Kidney epithelial cell (primary cell): ENCODE measurements around the gene PSMB2. TPM values are rescaled to one million over a fixed set of nuclear protein-coding genes. Genes with fewer than 3 reads are reported as not detected.
A peak's percentile ranks its signal among the peaks of the same experiment; 100 is the strongest.

Source experiments
- DNase-seq: peaks from one replicate; pipeline ENCODE4 v3.0.0-alpha.2; 2010; ENCODE audit warnings: low read depth
- H3K27me3 ChIP-seq: 2 replicates; pipeline ENCODE4 v1.6.0; 2011; ENCODE audit warnings: low read length; ENCODE audit not compliant: control insufficient read depth, insufficient read depth
- H3K36me3 ChIP-seq: 2 replicates; pipeline ENCODE4 v1.5.1; 2011; ENCODE audit warnings: low read length; ENCODE audit not compliant: control insufficient read depth, insufficient read depth
- H3K4me3 ChIP-seq: 2 replicates; pipeline ENCODE4 v1.5.1; 2011; ENCODE audit warnings: low read depth, mild to moderate bottlenecking, control low read depth, low read length
- CTCF ChIP-seq: IDR thresholded peaks from 2 replicates; pipeline ENCODE4 v1.5.1; 2011; ENCODE audit warnings: mild to moderate bottlenecking, moderate library complexity, low read length, control low read depth, inconsistent platforms; ENCODE audit not compliant: insufficient read depth, poor library complexity, severe bottlenecking
- total RNA-seq: library from RNA; depleted of rRNA; stranded (reverse); fragments of >200 nt; gene quantifications from 2 replicates; pipeline ENCODE4 v1.2.3, GENCODE V29; 2015

The PSMB2 gene
- total RNA-seq, 1 donor from 2014 or later = 75.4 TPM

- Histone ChIP-seq H3K36me3 (no peaks in the 10 kb centered on the region), H3K4me3 (no peak overlapping the region), H3K27me3 (no peaks in the 10 kb centered on the region)
- no peak for TF ChIP-seq CTCF
- no peak for DNase-seq
Observed at GRCh38 chr1:35564884-35565741, 76.2 kb downstream of the PSMB2 start.

GRCh38 chr1:35564037-35564883 is 77.1 kb downstream of the PSMB2 start:
- H3K4me3 ChIP-seq = no peak overlapping the region
- no peaks in the 10 kb centered on the region for H3K27me3 ChIP-seq
- peak; percentile 85 for TF ChIP-seq CTCF
- DNase-seq = no peak
- no peaks in the 10 kb centered on the region for H3K36me3 ChIP-seq

GRCh38 chr1:35563166-35563565 is 78.2 kb downstream of the PSMB2 start:
- no peak for DNase-seq
- no peak for TF ChIP-seq CTCF
- H3K36me3 ChIP-seq = no peaks in the 10 kb centered on the region
- no peaks in the 10 kb centered on the region for H3K27me3 ChIP-seq
- no peak overlapping the region for H3K4me3 ChIP-seq

- H3K4me3 ChIP-seq = no peak overlapping the region
- no peaks in the 10 kb centered on the region for H3K27me3 ChIP-seq
- DNase-seq = no peak
- H3K36me3 ChIP-seq = no peaks in the 10 kb centered on the region
- no peak for TF ChIP-seq CTCF
Observed at GRCh38 chr1:35561972-35562680, 79.2 kb downstream of the PSMB2 start.

- DNase-seq = no peak
- Histone ChIP-seq H3K4me3 (no peak overlapping the region), H3K27me3 (no peaks in the 10 kb centered on the region), H3K36me3 (no peaks in the 10 kb centered on the region)
- no peak for TF ChIP-seq CTCF
Observed at GRCh38 chr1:35561297-35561971, 79.9 kb downstream of the PSMB2 start.
